GM21447 (cell line): ENCODE results near the gene PAPSS1.

Experiments
- ATAC-seq: cut with Tn5 transposase; IDR thresholded peaks from one replicate; pipeline ENCODE4 v1.9.1; 2021; ENCODE audit not compliant: unreplicated experiment

PAPSS1 gene

GRCh38 chr4:107572281-107572680, 147.8 kb downstream of the PAPSS1 start:
- ATAC-seq, result no peak

- no peak for ATAC-seq
These were observed 149.1 kb downstream of the PAPSS1 start for GRCh38 chr4:107570952-107571351.

GRCh38 chr4:107564326-107564725, 155.7 kb downstream of the PAPSS1 start:
- ATAC-seq, result no peak
